Measurements from ENCODE around the gene AFMID.
"Not testable (repeated sequence)": the region's sequence is repeated elsewhere in the genome, so short reads cannot be mapped to it uniquely, and the experiment has no call there.

Gene AFMID

GRCh38 chr17:78154903-78155811, 32.0 kb upstream of the AFMID start:
- no peak for DNase-seq (ENCODE audit: low read depth)

- no peak for DNase-seq (ENCODE audit: low read depth)
Measured at GRCh38 chr17:78159575-78160158, 27.5 kb upstream of the AFMID start.

GRCh38 chr17:78163881-78164747, 23.0 kb upstream of the AFMID start:
- DNase-seq (ENCODE audit: low read depth) = no peak

GRCh38 chr17:78164748-78165607, 22.2 kb upstream of the AFMID start:
- DNase-seq (ENCODE audit: low read depth) = no peak

DNA sequence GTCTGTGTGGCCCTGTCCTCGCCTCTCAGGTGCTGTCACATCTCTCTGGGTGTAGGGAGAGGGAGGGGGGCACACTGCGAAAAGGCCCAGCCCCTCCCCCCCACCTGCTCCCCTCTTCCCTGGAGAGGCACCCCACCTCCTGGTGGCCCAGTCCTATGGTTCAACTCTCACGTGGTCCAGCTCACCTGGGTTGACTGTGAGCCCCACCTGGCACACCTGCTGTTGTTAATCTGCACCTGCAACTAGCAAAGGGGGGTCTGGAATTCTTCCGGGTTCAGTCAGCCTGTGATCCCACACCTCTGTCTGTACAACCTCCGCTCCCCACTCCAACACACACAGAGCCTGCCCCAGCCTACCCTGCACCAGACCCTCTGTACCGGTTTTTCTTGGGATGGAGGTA, 20.7 kb upstream of the AFMID start:
- DNase-seq (ENCODE audit: low read depth) = no peak

DNA sequence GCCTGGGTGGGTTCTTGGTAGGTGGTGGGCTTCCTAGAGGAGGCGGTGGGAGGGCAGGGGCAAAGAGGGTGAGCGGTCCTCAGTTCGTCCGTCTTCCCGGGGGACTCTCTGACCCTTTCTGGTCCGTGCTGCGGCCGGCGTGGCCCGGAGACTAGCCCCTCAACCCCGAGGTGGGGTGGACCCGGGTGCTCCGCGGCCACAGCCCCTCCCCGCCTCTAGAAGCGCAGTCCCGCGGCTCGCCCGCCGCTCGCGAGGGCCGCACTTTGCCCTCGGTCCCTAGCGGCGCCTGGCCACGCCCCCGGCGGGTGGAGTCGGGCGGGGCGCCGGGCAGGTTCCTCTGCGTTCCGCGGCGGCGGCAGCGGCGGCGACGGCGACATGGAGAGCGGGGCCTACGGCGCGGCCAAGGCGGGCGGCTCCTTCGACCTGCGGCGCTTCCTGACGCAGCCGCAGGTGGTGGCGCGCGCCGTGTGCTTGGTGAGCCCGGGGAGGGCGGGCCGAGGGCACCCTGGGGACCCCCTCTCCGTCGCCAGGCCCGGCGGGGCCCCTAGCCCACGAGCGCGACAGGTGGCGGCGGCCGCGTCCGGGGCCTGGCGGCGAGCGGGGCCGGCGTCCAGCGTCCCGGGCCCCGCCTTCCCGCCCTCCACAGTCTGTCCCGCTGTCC, 18.8 kb upstream of the AFMID start, which contains the start of gene SYNGR2:
TSS of gene SYNGR2 (plus strand) at position 340 of the 661 bp plus-strand sequence. CDS start at position 376, 36 bp downstream.
- no peak for DNase-seq (ENCODE audit: low read depth)

DNA sequence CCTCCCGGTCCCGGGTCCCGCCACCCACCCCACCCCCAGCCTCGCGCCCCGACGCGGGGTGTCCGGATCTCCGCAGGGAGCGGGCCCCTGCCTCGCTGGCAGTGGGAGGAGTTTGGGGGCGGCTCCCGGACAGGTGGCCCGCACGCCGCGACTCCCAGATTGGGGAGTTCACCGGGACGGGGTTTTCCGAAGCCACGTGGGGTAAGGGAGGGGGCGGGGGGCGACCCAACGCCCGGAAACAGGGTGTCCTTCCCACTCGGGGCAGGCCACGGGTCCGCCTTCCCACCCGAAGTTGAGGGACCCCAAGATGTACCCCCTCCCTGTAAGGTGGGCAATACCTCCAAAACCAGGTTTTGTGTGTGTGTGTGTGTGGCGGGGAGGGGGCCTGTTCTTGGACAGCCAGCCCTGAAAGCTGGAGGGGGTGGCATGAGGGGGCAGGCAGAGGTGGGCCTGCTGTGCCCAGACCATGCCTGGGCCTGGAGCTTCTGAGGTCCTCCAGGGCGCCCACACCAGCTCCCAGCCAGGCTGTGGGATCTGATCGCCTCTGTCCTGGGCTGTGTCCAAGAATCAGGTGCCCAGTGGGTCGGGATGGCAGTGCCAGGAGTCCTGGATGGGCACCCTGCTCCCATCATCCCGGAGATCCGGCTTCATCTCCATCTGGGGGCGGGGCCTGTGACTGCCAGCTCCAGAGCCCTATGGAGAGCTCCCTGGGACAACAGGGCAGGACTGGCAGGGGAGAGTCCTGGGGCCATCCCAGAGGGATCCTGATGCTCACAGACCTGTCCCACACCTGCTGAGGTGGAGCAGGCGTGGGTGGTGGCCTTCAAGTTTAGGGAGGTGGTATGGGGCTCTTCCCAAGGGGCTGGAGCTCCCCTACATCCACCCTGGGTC, 18.0 kb upstream of the AFMID start:
- DNase-seq (ENCODE audit: low read depth) = no peak

DNA sequence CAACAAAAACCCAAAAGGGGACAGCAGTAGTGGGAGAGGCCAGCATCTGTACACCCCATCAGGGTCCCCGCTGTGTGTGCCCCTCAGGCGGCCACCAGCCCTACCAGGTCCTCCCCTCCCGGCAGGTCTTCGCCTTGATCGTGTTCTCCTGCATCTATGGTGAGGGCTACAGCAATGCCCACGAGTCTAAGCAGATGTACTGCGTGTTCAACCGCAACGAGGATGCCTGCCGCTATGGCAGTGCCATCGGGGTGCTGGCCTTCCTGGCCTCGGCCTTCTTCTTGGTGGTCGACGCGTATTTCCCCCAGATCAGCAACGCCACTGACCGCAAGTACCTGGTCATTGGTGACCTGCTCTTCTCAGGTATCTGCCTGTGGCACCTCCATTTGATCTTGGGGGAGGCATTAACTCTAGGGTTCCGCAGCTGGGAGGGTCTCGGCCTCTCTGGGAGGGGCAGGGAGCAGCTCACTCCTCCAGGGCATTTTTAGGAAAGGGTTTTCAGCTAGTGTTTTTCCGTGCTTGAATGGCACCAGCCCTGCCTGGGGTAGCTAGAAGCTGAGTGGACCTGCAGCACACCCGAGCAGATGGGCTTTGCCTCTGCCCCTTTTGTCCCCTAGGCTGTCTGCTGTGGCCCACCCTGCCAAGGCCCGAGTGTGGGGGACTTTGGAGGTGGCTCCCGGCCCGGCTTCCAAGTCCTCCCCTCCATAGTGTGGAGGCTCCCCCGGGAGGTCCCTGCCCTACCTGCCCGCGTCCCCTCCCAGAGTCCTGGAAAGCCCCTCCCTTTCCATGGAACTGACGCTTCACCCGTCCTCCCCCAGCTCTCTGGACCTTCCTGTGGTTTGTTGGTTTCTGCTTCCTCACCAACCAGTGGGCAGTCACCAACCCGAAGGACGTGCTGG, 16.2 kb upstream of the AFMID start:
- DNase-seq (ENCODE audit: low read depth) = no peak

DNA sequence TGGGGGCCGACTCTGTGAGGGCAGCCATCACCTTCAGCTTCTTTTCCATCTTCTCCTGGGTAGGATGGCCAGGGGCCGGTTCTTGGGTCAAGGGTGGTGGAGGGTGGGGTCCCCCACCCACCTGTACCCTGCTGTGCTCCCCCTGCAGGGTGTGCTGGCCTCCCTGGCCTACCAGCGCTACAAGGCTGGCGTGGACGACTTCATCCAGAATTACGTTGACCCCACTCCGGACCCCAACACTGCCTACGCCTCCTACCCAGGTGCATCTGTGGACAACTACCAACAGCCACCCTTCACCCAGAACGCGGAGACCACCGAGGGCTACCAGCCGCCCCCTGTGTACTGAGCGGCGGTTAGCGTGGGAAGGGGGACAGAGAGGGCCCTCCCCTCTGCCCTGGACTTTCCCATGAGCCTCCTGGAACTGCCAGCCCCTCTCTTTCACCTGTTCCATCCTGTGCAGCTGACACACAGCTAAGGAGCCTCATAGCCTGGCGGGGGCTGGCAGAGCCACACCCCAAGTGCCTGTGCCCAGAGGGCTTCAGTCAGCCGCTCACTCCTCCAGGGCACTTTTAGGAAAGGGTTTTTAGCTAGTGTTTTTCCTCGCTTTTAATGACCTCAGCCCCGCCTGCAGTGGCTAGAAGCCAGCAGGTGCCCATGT, 15.4 kb upstream of the AFMID start:
- DNase-seq (ENCODE audit: low read depth) = not testable (repeated sequence)

GRCh38 chr17:78172249-78173051, 14.7 kb upstream of the AFMID start:
- no peak for DNase-seq (ENCODE audit: low read depth)

DNA sequence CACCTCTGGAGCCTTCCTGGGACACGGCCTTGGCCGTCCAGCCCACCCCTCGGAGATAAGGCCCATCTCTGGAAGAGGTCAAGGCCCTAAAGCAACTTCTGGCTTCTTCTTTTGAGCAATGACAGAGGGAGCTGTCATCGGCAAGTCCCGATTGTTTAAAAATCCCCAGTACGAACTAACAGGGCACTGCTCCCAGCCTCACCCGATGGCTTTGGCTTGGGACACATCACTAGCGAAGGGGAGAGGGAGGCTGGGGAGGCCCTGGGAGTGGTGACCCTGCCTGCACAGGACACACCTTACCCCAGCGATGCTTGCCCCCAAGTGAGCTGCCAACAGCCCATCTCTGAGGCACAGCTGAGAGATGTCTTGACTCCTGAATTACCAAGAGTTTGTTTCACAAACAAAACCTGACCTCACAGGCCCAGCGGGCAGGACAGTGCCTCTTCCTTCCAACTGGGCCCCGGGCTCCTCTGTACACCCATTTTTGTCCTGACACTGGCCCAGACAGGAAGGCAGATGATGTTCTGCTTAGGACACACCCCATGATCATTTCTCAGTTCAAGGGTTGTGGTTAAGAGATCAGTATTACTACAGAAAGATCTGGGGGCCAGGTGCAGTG, 14.0 kb upstream of the AFMID start:
- no peak for DNase-seq (ENCODE audit: low read depth)

DNA sequence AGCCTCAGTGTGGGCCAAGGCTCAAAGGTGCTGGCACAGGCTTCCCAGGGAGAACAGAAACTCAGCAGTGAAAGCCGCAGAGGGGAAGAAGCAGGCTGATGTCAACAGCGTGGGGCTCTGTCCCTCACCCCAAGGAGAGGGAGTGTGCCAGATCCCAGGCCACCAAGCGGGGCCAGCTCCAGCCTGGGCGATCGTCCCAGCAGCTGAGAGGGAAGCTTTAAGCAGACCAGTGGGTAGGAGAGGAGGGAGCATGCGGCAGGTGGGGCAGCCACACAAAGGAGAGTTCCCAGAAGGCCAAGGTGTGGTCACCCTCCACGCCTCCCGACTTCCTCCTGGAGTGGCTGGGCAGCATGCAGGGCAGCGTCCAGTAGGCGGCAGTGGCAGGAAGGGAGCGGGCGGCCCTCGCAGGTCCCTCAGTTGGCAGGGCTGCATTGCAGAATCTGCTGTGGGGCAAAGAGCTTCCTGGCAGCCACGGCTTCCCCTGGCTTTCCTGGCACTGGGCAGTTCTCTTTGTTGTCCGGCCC, 12.8 kb upstream of the AFMID start:
- DNase-seq (ENCODE audit: low read depth) = no peak

GRCh38 chr17:78174870-78175642, 12.1 kb upstream of the AFMID start:
- DNase-seq (ENCODE audit: low read depth) = no peak

GRCh38 chr17:78175643-78175981, 11.6 kb upstream of the AFMID start:
- DNase-seq (ENCODE audit: low read depth) = no peak

DNA sequence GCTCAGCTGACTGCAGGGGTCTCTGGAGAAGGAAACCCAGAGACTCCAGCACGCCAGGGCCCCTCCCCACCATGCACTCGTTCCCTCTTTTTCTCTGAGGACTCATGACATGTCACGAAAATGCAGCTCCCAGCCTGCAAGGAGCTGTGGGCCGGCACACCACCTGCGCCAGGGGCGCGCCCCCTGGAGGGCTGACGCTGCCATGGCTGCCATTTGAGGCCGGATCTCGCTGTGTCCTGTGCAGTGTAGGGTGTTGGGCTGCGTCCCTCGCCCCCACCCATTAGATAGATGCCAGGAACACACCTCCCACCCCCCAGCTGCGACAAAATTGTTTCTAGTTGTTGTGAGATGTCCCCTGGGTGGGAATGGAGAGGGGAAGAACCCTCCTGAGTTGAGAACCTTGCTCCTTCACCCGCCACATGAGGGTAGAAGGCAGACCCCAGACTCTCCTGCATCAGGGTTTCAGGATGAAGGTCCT, 10.6 kb upstream of the AFMID start:
- no peak for DNase-seq (ENCODE audit: low read depth)

- no peak for DNase-seq (ENCODE audit: low read depth)
Measured at GRCh38 chr17:78179372-78179771, 7.8 kb upstream of the AFMID start.

All from GM04503 (cell line).